Adrenal gland (tissue), 12 donors: Measurements from ENCODE around the gene OSBP2. TPM values are rescaled to one million over a fixed set of nuclear protein-coding genes. Genes with fewer than 3 reads are reported as not detected.
A peak's percentile ranks its signal among the peaks of the same experiment; 100 is the strongest.

Experiments
- DNase-seq, 7 donors: peaks; one replicate each; pipeline ENCODE4 v3.0.0-alpha.2; 2019 to 2020
- H3K27ac ChIP-seq, 5 donors: fragments of 200-600 bp; sonication (generic) in 4 of 5; 1 replicate in 3 of 5; 2 replicates in 2 of 5; pipeline versions ENCODE4 v1.5.1 to v1.8.0; 2016 to 2020; ENCODE audit warnings: mild to moderate bottlenecking in 1 of 5
- H3K27me3 ChIP-seq: fragments of 200-600 bp; 2 replicates; pipeline ENCODE4 v1.8.0; 2021
- H3K36me3 ChIP-seq, 2 donors: fragments of 200-600 bp; replicated peaks in 1 of 2; 1 replicate in 1 of 2; 2 replicates in 1 of 2; pipeline versions ENCODE4 v1.5.1 to v1.8.0; 2018 to 2022
- H3K4me1 ChIP-seq, 2 donors: fragments of 200-600 bp; replicated peaks in 1 of 2; 1 replicate in 1 of 2; 2 replicates in 1 of 2; pipeline versions ENCODE4 v1.5.1 to v1.8.0; 2018 to 2021
- H3K4me3 ChIP-seq, 4 donors: fragments of 200-600 bp; sonication (generic) in 3 of 4; one replicate each; pipeline ENCODE4 v1.5.1; 2016 to 2018
- H3K9me3 ChIP-seq, 3 donors: fragments of 200-600 bp; sonication (generic) in 1 of 3; replicated peaks in 1 of 3; 1 replicate in 2 of 3; 2 replicates in 1 of 3; pipeline versions ENCODE4 v1.5.1 to v1.8.0; 2016 to 2021
- CTCF ChIP-seq, 6 experiments: fragments of 450-650 bp in 4 of 6; fragments of 200-600 bp in 2 of 6; sonication (generic) in 1 of 6; IDR thresholded peaks; 1 replicate in 5 of 6; 2 replicates in 1 of 6; pipeline versions ENCODE4 v1.5.1 to v1.8.0; 2016 to 2021; ENCODE audit warnings: antibody characterized with exemption in 6 of 6, mild to moderate bottlenecking in 2 of 6, moderate library complexity in 1 of 6
- POLR2A ChIP-seq, 2 donors: fragments of 450-650 bp; IDR thresholded peaks; one replicate each; pipeline ENCODE4 v1.6.1; 2017; ENCODE audit warnings: antibody characterized with exemption in 2 of 2, mild to moderate bottlenecking in 2 of 2, moderate library complexity in 1 of 2
- WGBS, 4 donors: extraction: QIAGEN DNeasy Blood & Tissue Kit in 2 of 4; methylation state at CpG; one replicate each; pipeline versions ENCODE4 v1.1.5 to v1.1.7; 2013 to 2017; 5-methylcytosine and 5-hydroxymethylcytosine counted together
- intact Hi-C, 2 donors: fragments of 100-400 bp; cut with DNase I; formaldehyde crosslinking; loops; one replicate each; pipeline versions ENCODE4 v1.14.1 to v1.15.0; 2022 to 2023
- polyA plus RNA-seq, 3 donors: library from polyadenylated mRNA; stranded (reverse); fragments of 200-250 nt in 2 of 3; fragments of 350-450 nt in 1 of 3; fragmentation: Illumina TruSeq in 1 of 3; extraction: RNeasy Lipid Tissue Mini Kit (QIAGEN cat#74804) in 1 of 3; gene quantifications; one replicate each; pipeline ENCODE4 v1.2.3, GENCODE V29; 2013 to 2014
- total RNA-seq, 9 donors: library from RNA; depleted of rRNA in 4 of 9; stranded (reverse); fragments of >200 nt in 4 of 9; fragments of 120-200 nt in 1 of 9; fragmentation: NEBNext Ultra II Directional in 1 of 9; extraction: Animal tissue kit (Norgen Biotek cat#: 25700) in 1 of 9; gene quantifications; one replicate each; pipeline versions ENCODE4 v1.1.0 to v1.2.4, GENCODE V29; 2013 to 2023
- donor health status: healthy with polysubstance abuse.
- donor health status: Bipolar disorder and iron deficiency.
- donor health status: DM: yes; HTN: yes; CAD: no.
- donor health status: DM: no; HTN: no; CAD: no.
- donor health status: DM: no; HTN: no; CAD: no.
- donor health status: DM: yes; HTN: yes; CAD: no.

Gene OSBP2
- total and polyA plus RNA-seq, 12 donors, result 7.3 to 35.6 (median 19.7) TPM

- peak overlapping the region in 2 of 5 donors; percentile 3 to 31 for H3K27ac ChIP-seq
- TF ChIP-seq POLR2A (IDR thresholded peaks at IDR 0.05) (no peak), CTCF (IDR thresholded peaks at IDR 0.05) (no peak)
- 50 to 70% (median 63%) methylated on average over 5 of the region's 5 CpGs for WGBS, 4 donors
- no peak for DNase-seq
- H3K36me3 ChIP-seq, result peaks cover 0 to 73% of the 10 kb centered on the region in 2 donors
- no peaks in the 10 kb centered on the region for H3K9me3 ChIP-seq
- intact Hi-C loops, result loop anchor here in 1 of 2 donors (2.0 to 10.0 kb wide), 2 partner anchors 138 to 198 kb away; partner anchors contain the start of gene PLA2G3
- H3K27me3 ChIP-seq, result no peaks in the 10 kb centered on the region
- H3K4me3 ChIP-seq, result no peak overlapping the region
- H3K4me1 ChIP-seq, result peaks cover 0 to 12% of the 10 kb centered on the region in 2 donors
Measured at GRCh38 chr22:30947173-30947815, 252.6 kb downstream of the OSBP2 start.

- Histone ChIP-seq H3K27ac (no peak overlapping the region), H3K36me3 (peaks cover 0 to 66% of the 10 kb centered on the region in 2 donors), H3K4me3 (no peak overlapping the region), H3K4me1 (peaks cover 0 to 12% of the 10 kb centered on the region in 2 donors), H3K9me3 (no peaks in the 10 kb centered on the region), H3K27me3 (no peaks in the 10 kb centered on the region)
- WGBS, 4 donors, result 23 to 35% (median 27%) methylated on average over 2 of the region's 2 CpGs
- DNase-seq, result no peak
- intact Hi-C loops, result loop anchor here in 1 of 2 donors (2.0 to 10.0 kb wide), 2 partner anchors 137 to 197 kb away; partner anchors contain the start of gene PLA2G3
- TF ChIP-seq CTCF (IDR thresholded peaks at IDR 0.05) (peak; percentile 32 to 80 (median 62)), POLR2A (IDR thresholded peaks at IDR 0.05) (no peak)
Measured at GRCh38 chr22:30947816-30948454, 253.3 kb downstream of the OSBP2 start.

DNA sequence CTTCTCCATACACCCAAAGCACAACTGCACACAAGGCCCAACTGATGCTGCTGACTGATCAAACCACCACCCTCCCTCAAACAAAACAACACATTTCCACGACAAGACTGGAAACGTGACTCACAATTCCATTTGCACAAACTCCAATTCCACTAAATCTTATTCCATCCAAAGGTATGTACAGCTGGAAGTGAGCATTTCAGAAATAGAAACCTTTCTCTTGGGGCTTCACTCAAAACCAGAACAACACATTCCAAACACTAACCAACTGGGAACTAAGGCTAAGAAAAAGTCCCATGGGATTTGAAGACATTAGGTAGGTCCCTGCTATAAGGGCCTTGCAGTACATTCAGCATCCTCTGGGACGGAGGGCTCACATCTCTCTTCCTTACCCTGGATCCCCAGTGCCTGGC lies 254.3 kb downstream of the OSBP2 start:
- DNase-seq, result no peak
- peaks cover 0 to 12% of the 10 kb centered on the region in 2 donors for H3K4me1 ChIP-seq
- intact Hi-C loops, result loop anchor here in 1 of 2 donors (10.0 kb wide), 1 partner anchor 196 kb away; the partner anchor contains the start of gene PLA2G3
- H3K9me3 ChIP-seq, result no peaks in the 10 kb centered on the region
- peaks cover 0 to 58% of the 10 kb centered on the region in 2 donors for H3K36me3 ChIP-seq
- no peak overlapping the region for H3K27ac ChIP-seq
- 67 to 71% (median 69%) methylated on average over 3 of the region's 3 CpGs for WGBS, 4 donors
- H3K4me3 ChIP-seq, result no peak overlapping the region
- no peaks in the 10 kb centered on the region for H3K27me3 ChIP-seq
- no peak for TF ChIP-seq POLR2A (IDR thresholded peaks at IDR 0.05)
- TF ChIP-seq CTCF (IDR thresholded peaks at IDR 0.05), result no peak

DNA sequence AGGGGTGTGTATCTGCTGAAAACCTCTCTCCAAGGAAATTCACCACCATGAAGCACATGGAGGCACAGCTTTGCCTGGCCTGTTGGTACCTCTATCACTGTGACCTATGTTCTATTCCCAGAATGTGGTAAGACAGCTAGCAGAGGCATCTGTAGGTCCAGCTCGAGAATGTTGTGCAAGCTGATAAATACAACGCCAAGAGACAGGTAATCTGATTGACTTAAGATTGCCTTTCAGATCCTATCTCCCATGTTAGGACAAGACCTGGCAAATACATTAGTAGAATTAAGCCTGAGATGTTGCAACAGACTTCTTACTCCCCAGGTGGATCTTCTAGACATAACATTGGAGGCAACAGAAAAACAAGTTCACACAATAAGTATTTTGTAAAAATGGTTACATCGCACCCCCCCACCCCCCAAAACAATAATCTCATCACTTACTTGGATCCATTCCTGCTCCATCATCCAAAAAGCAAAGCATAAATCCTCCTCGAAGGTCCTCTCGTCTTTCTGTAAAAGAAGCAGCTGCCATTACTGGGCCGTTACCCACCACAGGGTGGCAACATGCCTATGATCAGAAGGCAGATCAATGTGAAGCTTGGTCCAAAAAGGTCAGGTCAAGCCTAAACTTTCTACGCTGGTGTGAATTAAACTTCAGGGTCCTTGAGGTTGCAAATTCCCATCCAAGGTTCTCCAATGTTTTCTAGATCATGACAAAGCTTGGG lies 255.4 kb downstream of the OSBP2 start:
- H3K27ac ChIP-seq, result no peak overlapping the region
- no peak overlapping the region for H3K4me3 ChIP-seq
- WGBS, 4 donors, result 83 to 89% (median 88%) methylated on average over 6 to 7 of the region's 7 CpGs
- no peak for TF ChIP-seq POLR2A (IDR thresholded peaks at IDR 0.05)
- no peak for TF ChIP-seq CTCF (IDR thresholded peaks at IDR 0.05)
- H3K36me3 ChIP-seq, result peaks cover 0 to 51% of the 10 kb centered on the region in 2 donors
- H3K27me3 ChIP-seq, result no peaks in the 10 kb centered on the region
- H3K9me3 ChIP-seq, result no peaks in the 10 kb centered on the region
- intact Hi-C loops, result loop anchor here (5.0 to 10.0 kb wide), 2 partner anchors 137 to 195 kb away; partner anchors contain the start of gene PLA2G3 (in 1 of the 2)
- no peak for DNase-seq
- peaks cover 0 to 12% of the 10 kb centered on the region in 2 donors for H3K4me1 ChIP-seq
